Ovary (tissue), 9 donors: ENCODE measurements around the gene PTPRG. TPM values are rescaled to one million over a fixed set of nuclear protein-coding genes. Genes with fewer than 3 reads are reported as not detected.
A peak's percentile ranks its signal among the peaks of the same experiment; 100 is the strongest.

Experiments
- DNase-seq, 5 donors: peaks; one replicate each; pipeline ENCODE4 v3.0.0-alpha.2; 2019 to 2020
- H3K27ac ChIP-seq, 2 donors: fragments of 200-600 bp; one replicate each; pipeline versions ENCODE4 v1.5.1 to v1.8.0; 2019 to 2022
- H3K27me3 ChIP-seq: fragments of 200-600 bp; one replicate; pipeline ENCODE4 v1.8.0; 2022
- H3K36me3 ChIP-seq: fragments of 200-600 bp; sonication (generic); one replicate; pipeline ENCODE4 v1.5.1; 2019
- H3K4me1 ChIP-seq: one replicate; pipeline ENCODE4 v1.8.1; 2013; ENCODE audit warnings: mild to moderate bottlenecking, moderate library complexity; ENCODE audit not compliant: insufficient read depth
- H3K4me3 ChIP-seq: fragments of 200-600 bp; sonication (generic); one replicate; pipeline ENCODE4 v1.5.1; 2017
- H3K9me3 ChIP-seq, 2 donors: fragments of 200-600 bp in 1 of 2; sonication (generic) in 1 of 2; one replicate each; pipeline versions ENCODE4 v1.5.1 to v1.8.1; 2013 to 2019; ENCODE audit warnings: mild to moderate bottlenecking in 1 of 2, moderate library complexity in 1 of 2
- EP300 ChIP-seq: sonication (generic); formaldehyde crosslinking; IDR thresholded peaks from one replicate; pipeline ENCODE4 v1.6.1; 2017; ENCODE audit warnings: antibody characterized with exemption
- POLR2A ChIP-seq: fragments of 450-650 bp; IDR thresholded peaks from one replicate; pipeline ENCODE4 v1.6.1; 2017; ENCODE audit warnings: antibody characterized with exemption, mild to moderate bottlenecking, moderate library complexity
- WGBS, 3 donors: extraction: QIAGEN DNeasy Blood & Tissue Kit in 1 of 3; methylation state at CpG; one replicate each; pipeline versions ENCODE4 v1.1.5 to v1.1.7; 2013 to 2017; 5-methylcytosine and 5-hydroxymethylcytosine counted together
- intact Hi-C, 4 donors: fragments of 100-400 bp; cut with DNase I; formaldehyde crosslinking; loops; one replicate each; pipeline versions ENCODE4 v1.11.0 to v1.15.1; 2022 to 2023
- polyA plus RNA-seq, 2 donors: library from polyadenylated mRNA; stranded (reverse); fragments of 200-250 nt in 1 of 2; fragments of 350-450 nt in 1 of 2; fragmentation: Illumina TruSeq in 1 of 2; extraction: RNeasy Lipid Tissue Mini Kit (QIAGEN cat#74804) in 1 of 2; gene quantifications; one replicate each; pipeline ENCODE4 v1.2.3, GENCODE V29; 2013 to 2014
- total RNA-seq, 7 donors: library from RNA; depleted of rRNA in 2 of 7; stranded (reverse); fragments of >200 nt in 2 of 7; fragmentation: NEBNext Ultra II Directional in 3 of 7; extraction: Animal tissue kit (Norgen Biotek cat#: 25700) in 3 of 7; gene quantifications; one replicate each; pipeline versions ENCODE4 v1.1.0 to v1.2.4, GENCODE V29; 2016 to 2023
- TF ChIP-seq, protein P1 (sequence below), 3 donors: fragments of 450-650 bp in 2 of 3; fragments of 200-600 bp in 1 of 3; IDR thresholded peaks; one replicate each; pipeline versions ENCODE4 v1.5.1 to v1.8.0; 2016 to 2022; ENCODE audit warnings: antibody characterized with exemption in 3 of 3, mild to moderate bottlenecking in 1 of 3
- donor health status: DM: no; HTN: no; CAD: no; lungs with moderate emphysema.
- donor health status: DM: no; HTN: no; CAD: no.
- donor health status: Bipolar disorder and iron deficiency.
- donor health status: DM: yes; HTN: yes; CAD: no.
- donor health status: DM: no; HTN: no; CAD: no.
- donor health status: DM: yes; HTN: yes; CAD: no.

The PTPRG gene
- total and polyA plus RNA-seq, 9 donors: 18.2 to 87.9 (median 47.7) TPM

- Histone ChIP-seq H3K4me3 (no peak overlapping the region), H3K27ac (no peak overlapping the region), H3K36me3 (no peaks in the 10 kb centered on the region), H3K9me3 (no peaks in the 10 kb centered on the region), H3K4me1 (peaks cover 15% of the 10 kb centered on the region), H3K27me3 (no peaks in the 10 kb centered on the region)
- whole genome bisulfite sequencing, 3 donors: 92 to 94% (median 93%) methylated on average over 10 of the region's 10 CpGs
- intact Hi-C loops: loop anchor here in 2 of 4 donors (10.0 kb wide), 2 partner anchors 319 to 619 kb away; partner anchors contain the start of gene PTPRG (in 1 of the 2)
- TF ChIP-seq, protein P1, sequence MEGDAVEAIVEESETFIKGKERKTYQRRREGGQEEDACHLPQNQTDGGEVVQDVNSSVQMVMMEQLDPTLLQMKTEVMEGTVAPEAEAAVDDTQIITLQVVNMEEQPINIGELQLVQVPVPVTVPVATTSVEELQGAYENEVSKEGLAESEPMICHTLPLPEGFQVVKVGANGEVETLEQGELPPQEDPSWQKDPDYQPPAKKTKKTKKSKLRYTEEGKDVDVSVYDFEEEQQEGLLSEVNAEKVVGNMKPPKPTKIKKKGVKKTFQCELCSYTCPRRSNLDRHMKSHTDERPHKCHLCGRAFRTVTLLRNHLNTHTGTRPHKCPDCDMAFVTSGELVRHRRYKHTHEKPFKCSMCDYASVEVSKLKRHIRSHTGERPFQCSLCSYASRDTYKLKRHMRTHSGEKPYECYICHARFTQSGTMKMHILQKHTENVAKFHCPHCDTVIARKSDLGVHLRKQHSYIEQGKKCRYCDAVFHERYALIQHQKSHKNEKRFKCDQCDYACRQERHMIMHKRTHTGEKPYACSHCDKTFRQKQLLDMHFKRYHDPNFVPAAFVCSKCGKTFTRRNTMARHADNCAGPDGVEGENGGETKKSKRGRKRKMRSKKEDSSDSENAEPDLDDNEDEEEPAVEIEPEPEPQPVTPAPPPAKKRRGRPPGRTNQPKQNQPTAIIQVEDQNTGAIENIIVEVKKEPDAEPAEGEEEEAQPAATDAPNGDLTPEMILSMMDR (IDR thresholded peaks at IDR 0.05): no peak
- TF ChIP-seq EP300 (no peak), POLR2A (no peak)
- DNase-seq: no peak
Measured at GRCh38 chr3:62183969-62184368, 622.6 kb downstream of the PTPRG start.

- Histone ChIP-seq H3K9me3 (no peaks in the 10 kb centered on the region), H3K4me3 (no peak overlapping the region), H3K27ac (no peak overlapping the region), H3K4me1 (peaks cover 15% of the 10 kb centered on the region), H3K36me3 (no peaks in the 10 kb centered on the region), H3K27me3 (no peaks in the 10 kb centered on the region)
- 74 to 83% (median 77%) methylated on average over 7 of the region's 7 CpGs for WGBS, 3 donors
- intact Hi-C loops: loop anchor here in 2 of 4 donors (10.0 kb wide), 2 partner anchors 320 to 620 kb away; partner anchors contain the start of gene PTPRG (in 1 of the 2)
- TF ChIP-seq EP300 (no peak), POLR2A (no peak)
- TF ChIP-seq, protein P1 (IDR thresholded peaks at IDR 0.05): no peak
- DNase-seq: peak in 2 of 5 donors; percentile 47 to 58
Measured at GRCh38 chr3:62184559-62184958, 623.2 kb downstream of the PTPRG start.

- TF ChIP-seq, protein P1 (IDR thresholded peaks at IDR 0.05): peak in 2 of 3 donors; percentile 49 to 64
- TF ChIP-seq EP300 (no peak), POLR2A (no peak)
- Histone ChIP-seq H3K4me1 (peaks cover 15% of the 10 kb centered on the region), H3K4me3 (no peak overlapping the region), H3K27ac (peak overlapping the region; percentile 34 to 43), H3K36me3 (no peaks in the 10 kb centered on the region), H3K27me3 (no peaks in the 10 kb centered on the region), H3K9me3 (no peaks in the 10 kb centered on the region)
- 12 to 30% (median 14%) methylated on average over 7 of the region's 7 CpGs for WGBS, 3 donors
- intact Hi-C loops: loop anchor here (5.0 to 10.0 kb wide), 4 partner anchors 322 to 625 kb away; partner anchors contain the start of gene PTPRG (in 4 of the 4)
- DNase-seq: peak; percentile 36 to 61 (median 48)
Measured at GRCh38 chr3:62187022-62187431, 625.7 kb downstream of the PTPRG start.

- TF ChIP-seq, protein P1 (IDR thresholded peaks at IDR 0.05): peak; percentile 39 to 77 (median 61)
- no peak for TF ChIP-seq EP300
- no peaks in the 10 kb centered on the region for H3K27me3 ChIP-seq
- intact Hi-C loops: loop anchor here (5.0 to 10.0 kb wide), 4 partner anchors 324 to 627 kb away; partner anchors contain the start of gene PTPRG (in 4 of the 4)
- 2 to 4% (median 3%) methylated on average over 18 of the region's 18 CpGs for WGBS, 3 donors
- H3K4me1 ChIP-seq: peaks cover 15% of the 10 kb centered on the region
- H3K36me3 ChIP-seq: no peaks in the 10 kb centered on the region
- no peak overlapping the region for H3K27ac ChIP-seq
- no peak overlapping the region for H3K4me3 ChIP-seq
- no peaks in the 10 kb centered on the region for H3K9me3 ChIP-seq
- DNase-seq: peak; percentile 70 to 84 (median 78)
Measured at GRCh38 chr3:62188681-62189375, 627.5 kb downstream of the PTPRG start.
